ENCODE measurements around the gene XXYLT1. TPM values are rescaled to one million over a fixed set of nuclear protein-coding genes. Genes with fewer than 3 reads are reported as not detected.

XXYLT1 gene
- total and polyA plus RNA-seq, 2 of the 4 experiments (the other 2 are of a cell fraction) = 14.7 to 18.1 TPM

DNA sequence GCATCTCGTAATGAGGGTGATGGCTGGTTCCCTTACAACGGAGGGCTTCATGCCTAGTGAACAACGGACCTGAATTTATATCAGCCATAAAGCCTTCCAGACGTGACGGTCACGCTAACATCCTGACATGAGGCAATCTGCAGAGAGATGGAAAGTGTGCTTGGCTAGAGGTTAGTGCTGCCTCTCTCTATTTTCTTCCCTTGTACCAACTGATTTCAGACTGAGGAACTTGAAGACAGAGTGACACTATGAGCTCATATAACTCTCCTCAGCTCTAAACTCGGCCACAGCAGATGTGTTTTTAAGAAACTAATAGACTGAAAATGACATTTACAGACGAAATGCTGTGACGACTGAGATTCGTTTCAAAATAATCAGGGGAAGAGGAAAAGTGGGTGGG, 122.4 kb downstream of the XXYLT1 start:
- no peak for ATAC-seq (ENCODE audit: low read depth)
- no peak overlapping the region; the same call in 1 of the 2 replicates for H3K27ac ChIP-seq (ENCODE audit: insufficient read depth, low read length)
- no peak overlapping the region for H3K9ac ChIP-seq (ENCODE audit: low read depth, low read length)
- H2BK120ac ChIP-seq (ENCODE audit: low read depth, low read length) = peak overlapping the region; percentile 47; the same call in 1 of the 2 replicates
- H2BK20ac ChIP-seq (ENCODE audit: low read depth, low read length) = no peak overlapping the region; the same call in 1 of the 2 replicates
- no peak overlapping the region for H2AK9ac ChIP-seq (replicated peaks; ENCODE audit: low read depth, low read length, poor library complexity)
- no TSS peak for BruUV-seq (replicated peaks)
- peak overlapping the region; percentile 91 for H3K18ac ChIP-seq (ENCODE audit: low read depth, low read length)
- H3K4me3 ChIP-seq (ENCODE audit: insufficient read depth, low read depth, low read length) = no peak overlapping the region
- H3K4ac ChIP-seq (ENCODE audit: low read depth, low read length) = peak overlapping the region; percentile 39
- H3K9me1 ChIP-seq (ENCODE audit: insufficient read depth, low read length) = peaks cover 20% of the 10 kb centered on the region
- H3K14ac ChIP-seq (replicated peaks; ENCODE audit: low read depth, low read length) = peak overlapping the region; percentile 39
- peak overlapping the region; percentile 93 for H4K5ac ChIP-seq (ENCODE audit: low read depth, low read length)
- no peak overlapping the region for H3K56ac ChIP-seq (ENCODE audit: extremely low read depth, insufficient read depth, low read length)
- H3K27me3 ChIP-seq (ENCODE audit: control insufficient read depth, insufficient read depth, low read length) = no peaks in the 10 kb centered on the region
- ChIA-PET POLR2A (ENCODE audit: unreplicated experiment) (no interaction called here), CTCF (interaction anchor here (0.6 kb wide), 1 partner anchor 466 kb away, joined by 3 read pairs; no protein-coding TSS in a partner anchor)
- peak overlapping the region; percentile 69; the same call in 1 of the 2 replicates for H3K23ac ChIP-seq (ENCODE audit: low read depth, low read length)
- peak overlapping the region; percentile 83 for H2AK5ac ChIP-seq (ENCODE audit: low read depth, low read length)
- H2AFZ ChIP-seq (replicated peaks; ENCODE audit: low read length, poor library complexity) = peak overlapping the region; percentile 54
- H3K4me1 ChIP-seq (ENCODE audit: control insufficient read depth, insufficient read depth, low read length) = peaks cover 30% of the 10 kb centered on the region
- no peaks in the 10 kb centered on the region for H3K36me3 ChIP-seq (ENCODE audit: control insufficient read depth, insufficient read depth, low read length)
- no peaks in the 10 kb centered on the region for H4K20me1 ChIP-seq (ENCODE audit: insufficient read depth, low read length)
- no peak overlapping the region for H2BK5ac ChIP-seq (ENCODE audit: low read depth, low read length, poor library complexity, severe bottlenecking)
- TF ChIP-seq RAD21 (IDR thresholded peaks at IDR 0.05; ENCODE audit: low read length) (no peak), RFX5 (IDR thresholded peaks at IDR 0.05; ENCODE audit: low read depth, low read length) (no peak), POLR2A (IDR thresholded peaks at IDR 0.05; ENCODE audit: low read depth, low read length) (no peak), FOS (IDR thresholded peaks at IDR 0.05; ENCODE audit: low read depth, low read length) (no peak), MXI1 (IDR thresholded peaks at IDR 0.05; ENCODE audit: borderline replicate concordance, low read depth, low read length) (no peak)
- TF ChIP-seq, protein P1, sequence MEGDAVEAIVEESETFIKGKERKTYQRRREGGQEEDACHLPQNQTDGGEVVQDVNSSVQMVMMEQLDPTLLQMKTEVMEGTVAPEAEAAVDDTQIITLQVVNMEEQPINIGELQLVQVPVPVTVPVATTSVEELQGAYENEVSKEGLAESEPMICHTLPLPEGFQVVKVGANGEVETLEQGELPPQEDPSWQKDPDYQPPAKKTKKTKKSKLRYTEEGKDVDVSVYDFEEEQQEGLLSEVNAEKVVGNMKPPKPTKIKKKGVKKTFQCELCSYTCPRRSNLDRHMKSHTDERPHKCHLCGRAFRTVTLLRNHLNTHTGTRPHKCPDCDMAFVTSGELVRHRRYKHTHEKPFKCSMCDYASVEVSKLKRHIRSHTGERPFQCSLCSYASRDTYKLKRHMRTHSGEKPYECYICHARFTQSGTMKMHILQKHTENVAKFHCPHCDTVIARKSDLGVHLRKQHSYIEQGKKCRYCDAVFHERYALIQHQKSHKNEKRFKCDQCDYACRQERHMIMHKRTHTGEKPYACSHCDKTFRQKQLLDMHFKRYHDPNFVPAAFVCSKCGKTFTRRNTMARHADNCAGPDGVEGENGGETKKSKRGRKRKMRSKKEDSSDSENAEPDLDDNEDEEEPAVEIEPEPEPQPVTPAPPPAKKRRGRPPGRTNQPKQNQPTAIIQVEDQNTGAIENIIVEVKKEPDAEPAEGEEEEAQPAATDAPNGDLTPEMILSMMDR (conservative IDR thresholded peaks at IDR 0.05; ENCODE audit: low read depth, low read length) = no peak
- no peaks in the 10 kb centered on the region for H3K9me3 ChIP-seq (ENCODE audit: control insufficient read depth, insufficient read depth, low read length)
- peaks cover 14 to 34% of the 10 kb centered on the region in 2 experiments; a peak in 3 of 4 replicates for H3K79me1 ChIP-seq (ENCODE audit: low read depth in 1 of 2, low read length in 2 of 2)
- H3K4me2 ChIP-seq (ENCODE audit: low read depth, low read length) = peak overlapping the region; percentile 11
- intact Hi-C loops (cut with micrococcal nuclease) = no loop called here
- in situ Hi-C loops (cut with MboI; ENCODE audit: low sequenced_read_pairs) = no loop called here
- dilution Hi-C loops (cut with HindIII; ENCODE audit: low sequenced_read_pairs, unreplicated experiment) = no loop called here
- H4K91ac ChIP-seq (ENCODE audit: insufficient read depth, low read depth, low read length) = peak overlapping the region; percentile 66
- WGBS, 2 experiments (ENCODE audit: extremely low coverage in 2 of 2, insufficient read length in 1 of 2) = 31% methylated on average over 3 of the region's 10 CpGs; no CpG with 5 or more reads in 1 of the 2 experiments
- DNase-seq = peak; percentile 21
- peak overlapping the region; percentile 30; the same call in 1 of the 3 replicates for H2BK15ac ChIP-seq (ENCODE audit: low read depth, low read length)
- H4K8ac ChIP-seq (ENCODE audit: low read depth in 2 of 2, low read length in 2 of 2) = peak overlapping the region; percentile 9 to 48; a peak in 3 of 4 replicates

Data from IMR-90 (cell line).